Activated CD8-positive, alpha-beta memory T cell treated with anti-CD3 and anti-CD28 coated beads, Interleukin-2, amount 50 U/mL, for 24 hours (primary cell): ENCODE data around the gene CDC20B.
A peak's percentile ranks its signal among the peaks of the same experiment; 100 is the strongest.

Source experiments
- DNase-seq: peaks from one replicate; pipeline ENCODE4 v3.0.0-alpha.2; 2020; ENCODE audit errors: extremely low read depth

Gene CDC20B, protein sequence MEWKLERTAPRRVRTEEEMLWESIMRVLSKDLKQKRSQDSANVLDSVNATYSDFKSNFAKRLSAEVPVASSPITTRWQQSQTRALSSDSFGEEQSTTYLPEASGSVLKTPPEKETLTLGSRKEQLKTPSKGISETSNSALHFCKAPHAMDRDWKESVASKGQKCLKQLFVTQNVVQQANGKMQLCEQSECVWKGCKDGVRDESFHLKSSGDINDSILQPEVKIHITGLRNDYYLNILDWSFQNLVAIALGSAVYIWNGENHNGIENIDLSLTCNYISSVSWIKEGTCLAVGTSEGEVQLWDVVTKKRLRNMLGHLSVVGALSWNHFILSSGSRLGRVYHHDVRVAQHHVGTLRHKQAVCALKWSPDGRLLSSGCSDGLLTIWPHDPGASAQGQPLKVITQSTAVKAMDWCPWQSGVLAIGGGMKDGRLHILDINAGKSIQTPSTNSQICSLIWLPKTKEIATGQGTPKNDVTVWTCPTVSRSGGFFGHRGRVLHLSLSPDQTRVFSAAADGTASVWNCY

DNA sequence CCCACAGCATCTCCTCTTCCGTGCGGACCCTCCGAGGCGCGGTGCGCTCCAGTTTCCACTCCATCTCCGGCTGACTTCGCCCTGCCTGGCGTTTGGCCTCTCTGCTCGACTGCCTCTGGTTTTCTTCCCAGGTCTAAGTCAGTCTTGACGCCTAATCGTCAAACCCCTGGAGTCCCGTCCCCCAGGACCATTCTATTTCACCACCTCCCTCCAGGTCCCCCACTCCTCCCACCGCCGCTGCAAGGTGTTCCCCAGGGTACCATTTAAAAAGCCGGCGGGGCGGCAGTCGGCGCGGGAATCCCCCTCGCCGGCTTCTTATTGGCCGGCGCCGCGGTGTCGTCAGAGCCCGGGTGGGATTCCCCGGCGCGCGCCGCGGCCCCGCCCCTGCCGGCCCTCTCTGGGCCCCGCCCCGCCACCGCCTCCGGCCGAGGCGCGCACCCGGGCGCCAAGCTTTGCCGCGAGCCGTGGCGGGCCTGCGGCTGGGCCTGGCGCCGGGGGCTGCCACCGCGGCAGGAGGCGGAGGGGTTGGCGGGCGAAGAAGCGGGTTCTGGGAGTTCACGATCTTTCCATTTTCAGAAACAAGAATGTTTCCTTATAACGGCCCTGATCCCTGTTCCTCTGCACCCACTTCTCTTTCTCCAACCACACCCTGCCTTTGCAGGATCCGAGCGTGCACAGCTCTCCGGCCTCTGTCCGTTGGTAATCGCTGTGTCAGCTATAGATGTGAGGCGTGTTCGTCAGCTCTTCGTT, at the start of gene CDC20B:
TSS of gene CDC20B (minus strand) at position 241 of the 750 bp plus-strand sequence. CDS start at position 64, 177 bp downstream.
- DNase-seq, result peak; percentile 46

DNA sequence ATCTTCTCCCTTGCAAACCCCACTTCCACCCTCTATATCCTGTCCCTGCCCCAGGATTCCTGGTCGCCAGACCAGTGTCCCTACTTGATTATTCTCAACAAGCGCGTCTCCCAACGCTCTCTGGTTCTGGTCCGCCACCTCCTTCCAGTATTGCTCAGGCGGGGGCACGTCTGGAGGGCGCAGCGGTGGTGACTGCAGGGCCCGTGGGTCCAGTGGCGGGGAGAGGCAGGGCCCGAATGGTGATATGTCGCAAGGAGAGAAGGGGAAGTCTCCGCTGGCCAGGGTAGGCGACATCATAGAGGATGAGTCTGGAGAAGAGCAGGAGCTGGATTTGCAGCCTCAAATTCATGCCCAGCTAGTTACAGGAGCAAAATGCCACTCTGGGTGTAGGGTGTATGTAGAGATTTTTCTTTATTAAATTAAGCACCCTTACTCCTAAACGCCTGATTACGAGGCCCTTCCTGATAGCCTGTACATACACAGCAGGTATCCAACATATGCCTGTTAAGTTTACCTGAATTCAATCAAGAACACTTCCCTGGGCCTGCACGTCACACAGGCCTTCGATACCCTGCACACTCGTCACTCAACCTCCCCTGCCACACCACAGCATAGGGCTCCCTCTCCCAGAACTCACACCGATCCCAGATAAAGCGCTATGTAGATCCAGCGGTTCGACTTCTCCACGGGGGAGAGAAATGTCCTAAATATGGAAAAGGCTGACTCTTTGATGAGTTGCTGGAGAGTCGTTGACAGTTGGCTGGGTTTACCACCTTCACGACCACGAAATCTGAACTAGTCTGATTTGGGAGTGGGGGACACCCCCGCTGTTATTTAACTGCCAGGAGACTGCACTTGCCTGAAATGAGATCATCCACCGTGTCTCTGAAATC, 49.4 kb upstream of the CDC20B start:
- no peak for DNase-seq

DNA sequence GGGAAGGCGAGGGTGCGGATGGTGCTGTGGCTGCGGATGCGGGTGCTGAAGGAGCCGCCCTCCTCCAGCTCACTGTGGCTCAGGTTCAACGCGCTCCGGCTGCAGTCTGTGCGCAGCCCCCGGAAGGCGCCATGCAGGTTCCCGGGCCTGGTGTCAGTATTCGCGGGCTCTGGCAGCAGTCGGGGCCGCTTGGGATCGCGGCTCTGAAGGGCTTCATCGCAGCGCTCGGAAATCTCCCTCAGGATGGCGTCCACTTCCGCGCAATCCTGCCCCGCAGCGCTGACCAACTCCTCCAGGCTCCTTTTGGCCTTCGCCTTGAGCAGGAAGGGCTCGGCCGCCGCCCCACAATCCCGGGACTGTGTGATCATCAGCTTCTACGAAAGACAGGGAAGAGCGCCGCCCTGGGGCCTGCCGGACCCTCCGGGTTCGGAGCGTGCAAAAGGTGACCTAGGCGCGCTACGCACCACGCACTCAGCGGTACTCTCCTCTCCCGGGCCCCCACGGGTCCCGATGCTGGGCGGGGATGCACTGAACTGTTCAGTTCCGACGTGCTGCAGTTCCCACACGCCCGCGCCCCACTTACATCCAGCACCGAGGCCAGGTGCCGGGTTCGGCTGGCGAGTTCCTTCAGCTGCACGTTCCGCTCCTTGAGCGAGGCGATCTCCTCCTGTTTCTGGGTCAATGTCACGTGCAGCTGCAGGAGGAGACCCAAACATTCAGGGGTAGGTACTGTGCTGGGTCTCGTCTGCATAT, 47.6 kb upstream of the CDC20B start:
- DNase-seq, result no peak

DNA sequence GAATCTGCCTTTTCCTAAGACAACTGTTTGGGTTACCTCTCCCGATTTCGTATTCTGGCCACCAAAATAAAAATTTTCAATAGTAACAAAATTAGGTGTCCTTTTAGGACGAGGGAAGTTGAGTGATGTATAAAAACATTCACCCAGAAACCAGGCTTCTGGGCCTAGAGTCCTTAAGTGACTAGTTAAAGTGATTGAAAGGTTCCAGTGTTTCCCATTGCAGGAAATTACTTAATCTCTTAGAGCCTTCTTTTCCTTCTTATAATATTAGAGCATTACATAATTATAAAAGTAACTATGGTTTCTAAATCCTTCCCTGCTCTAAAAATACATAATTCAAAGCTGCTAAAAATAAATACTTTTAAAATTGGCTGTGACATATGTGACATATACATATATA, 46.8 kb upstream of the CDC20B start:
- no peak for DNase-seq

DNA sequence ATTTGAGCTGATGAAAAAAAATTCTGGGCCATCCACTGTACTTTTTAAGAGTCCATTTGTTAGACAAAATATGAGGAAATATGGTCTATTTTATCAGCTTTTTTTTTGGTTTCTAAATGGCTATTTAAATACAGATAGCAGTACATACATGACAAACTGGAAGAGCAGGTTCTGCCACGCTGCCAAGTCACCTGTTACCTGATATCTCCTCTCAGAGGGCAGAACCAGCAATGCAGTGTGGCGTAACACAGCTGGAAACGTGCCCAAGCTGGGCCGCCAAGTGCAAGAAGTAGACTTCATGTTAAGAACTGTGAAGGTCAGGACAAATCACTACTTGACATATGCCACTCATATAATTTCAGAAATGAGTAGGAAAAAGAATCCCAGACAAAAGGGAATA, 46.0 kb upstream of the CDC20B start:
- DNase-seq, result no peak

- DNase-seq, result no peak
Measured at GRCh38 chr5:55211184-55211874, 38.4 kb upstream of the CDC20B start.

GRCh38 chr5:55205001-55205400, 32.0 kb upstream of the CDC20B start:
- DNase-seq, result no peak

GRCh38 chr5:55191165-55191564, 18.2 kb upstream of the CDC20B start:
- no peak for DNase-seq

GRCh38 chr5:55188656-55189540, 15.9 kb upstream of the CDC20B start:
- no peak for DNase-seq

DNA sequence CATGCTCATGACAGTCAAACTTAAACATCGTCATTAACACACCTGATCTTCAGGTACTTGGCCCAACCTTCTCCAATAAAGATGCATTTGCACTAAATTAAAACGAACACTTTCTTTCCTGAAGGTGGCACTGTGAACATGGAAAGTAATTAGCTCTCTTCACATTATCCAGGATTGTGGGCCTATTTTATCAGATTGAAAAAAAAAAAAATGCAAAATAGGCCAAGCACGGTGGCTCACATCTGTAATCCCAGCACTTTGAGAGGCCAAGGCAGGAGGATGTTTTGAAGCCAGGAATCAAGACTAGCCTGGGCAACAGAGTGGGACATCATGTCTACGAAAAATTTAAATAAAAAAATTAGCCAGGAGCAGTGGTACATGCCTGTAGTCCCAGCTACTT, 14.4 kb upstream of the CDC20B start:
- DNase-seq, result no peak

DNA sequence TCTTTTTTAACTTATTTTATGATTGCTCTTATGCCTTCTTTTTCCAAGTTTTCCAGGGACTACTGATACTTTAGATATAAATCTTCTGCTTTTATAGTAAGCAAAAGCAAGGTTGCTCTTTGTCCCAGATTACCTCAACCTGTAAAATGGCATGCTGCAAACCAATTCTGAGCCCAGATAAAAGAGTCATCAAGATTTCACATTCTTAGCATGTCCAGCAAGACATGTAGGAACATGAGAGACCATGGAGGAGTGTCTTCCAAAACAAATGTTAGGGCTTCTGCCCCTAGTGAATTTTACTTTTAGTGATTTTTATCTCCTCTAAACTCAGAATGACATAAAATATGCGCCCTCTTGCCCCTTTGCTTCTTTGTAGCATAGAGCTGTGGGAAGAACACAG, 7.0 kb upstream of the CDC20B start:
- no peak for DNase-seq

GRCh38 chr5:55177078-55177477, 4.1 kb upstream of the CDC20B start:
- no peak for DNase-seq

DNA sequence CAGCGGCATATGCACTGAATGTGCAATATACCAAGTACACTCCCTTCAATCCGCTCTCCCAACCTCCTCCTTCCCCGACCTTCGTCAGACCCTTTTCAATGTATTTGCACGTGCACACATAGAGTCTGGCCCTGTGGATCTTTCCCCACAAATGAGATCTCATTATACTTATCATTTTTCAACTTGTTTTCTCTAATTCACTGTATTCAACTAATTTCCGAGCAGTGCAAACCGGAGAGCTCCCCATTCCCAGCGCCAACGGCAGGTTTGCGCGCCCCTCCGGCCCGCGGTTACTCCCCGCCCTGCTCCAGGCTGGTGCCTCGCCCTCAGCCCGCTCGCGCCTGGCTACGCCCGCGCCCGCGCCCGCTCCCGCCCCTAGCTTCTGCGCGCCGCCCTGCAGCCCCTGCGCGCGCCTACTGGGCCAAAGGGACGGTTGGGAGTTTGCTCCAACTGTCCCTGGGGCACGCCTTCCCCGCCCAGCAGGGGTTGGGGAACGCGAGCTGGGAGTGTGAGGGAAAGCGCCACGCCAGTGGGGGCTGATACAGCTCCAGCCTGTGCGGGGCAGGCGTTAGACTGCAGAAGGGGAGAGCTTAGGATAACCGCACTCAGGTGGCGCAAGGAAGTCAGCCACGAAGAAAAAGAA, 3.3 kb upstream of the CDC20B start:
- DNase-seq, result no peak

- DNase-seq, result no peak
Measured at GRCh38 chr5:55175781-55176175, 2.8 kb upstream of the CDC20B start.

DNA sequence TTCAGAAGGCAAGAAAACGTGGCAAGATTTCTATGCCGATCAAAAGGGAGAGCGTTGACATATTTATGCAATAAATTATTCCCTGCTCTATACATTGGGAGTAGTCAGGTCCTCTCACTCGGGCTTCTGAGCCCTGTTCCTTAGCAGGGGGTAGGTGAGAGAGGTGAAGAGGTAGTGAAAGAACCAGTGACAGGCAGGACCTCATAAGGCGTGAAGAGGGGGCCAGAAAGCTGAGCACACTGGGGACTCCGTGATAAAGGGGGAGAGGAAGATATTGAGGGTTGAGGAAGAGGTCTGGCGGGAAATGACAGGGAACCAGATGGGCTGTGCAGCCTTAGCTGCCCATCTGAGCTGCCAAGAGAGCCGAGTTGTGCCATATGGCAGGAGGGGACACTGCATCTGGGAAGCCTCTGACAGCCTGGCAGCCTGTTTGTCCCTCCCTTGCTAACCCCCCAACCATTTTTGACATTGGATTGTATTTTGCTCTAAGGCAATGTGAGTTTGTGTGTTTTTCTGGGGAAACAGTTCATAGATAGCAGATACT, 782 bp upstream of the CDC20B start:
- DNase-seq, result no peak

GRCh38 chr5:55172051-55172899, 702 bp downstream of the CDC20B start:
- DNase-seq, result peak; percentile 41

DNA sequence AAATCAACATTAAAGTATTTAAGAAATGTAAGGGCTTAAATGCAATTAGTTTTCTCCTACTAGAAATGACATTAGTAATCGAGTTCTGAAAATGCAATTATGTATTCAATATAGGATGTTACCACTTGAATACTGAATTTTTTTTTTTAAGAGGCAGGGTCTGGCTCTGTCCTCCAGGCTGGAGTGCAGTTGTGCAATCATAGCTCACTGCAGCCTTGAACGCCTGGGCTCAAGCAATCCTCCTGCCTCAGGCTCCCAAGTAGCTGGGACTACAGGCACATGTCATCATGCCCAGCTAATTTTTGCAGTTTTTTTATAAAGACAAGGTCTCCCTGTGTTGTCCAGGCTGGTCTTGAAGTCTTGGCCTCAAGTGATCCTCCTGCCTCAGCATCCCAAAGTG, 1.5 kb downstream of the CDC20B start:
- no peak for DNase-seq

- no peak for DNase-seq
Measured at GRCh38 chr5:55162666-55163065, 10.3 kb downstream of the CDC20B start.
